NCI-H2196 (cell line): ENCODE measurements around the gene CNNM3.
"Not testable (repeated sequence)": the region's sequence is repeated elsewhere in the genome, so short reads cannot be mapped to it uniquely, and the experiment has no call there.

Source experiments
- DNase-seq: peaks from one replicate; lab custom pipeline; 2025; ENCODE audit not compliant: unreplicated experiment; lab: John Stamatoyannopoulos, UW

CNNM3 gene

GRCh38 chr2:96798733-96799622, 17.1 kb upstream of the CNNM3 start:
- DNase-seq = no peak

- no peak for DNase-seq
These were observed 16.5 kb upstream of the CNNM3 start for GRCh38 chr2:96799623-96799935.

GRCh38 chr2:96800061-96801004, 15.7 kb upstream of the CNNM3 start:
- no peak for DNase-seq

- DNase-seq = peak; percentile 74
These were observed 14.9 kb upstream of the CNNM3 start for GRCh38 chr2:96801005-96801785.

GRCh38 chr2:96801786-96802595, 14.1 kb upstream of the CNNM3 start:
- DNase-seq = no peak

GRCh38 chr2:96802721-96803120, 13.3 kb upstream of the CNNM3 start:
- DNase-seq = no peak

GRCh38 chr2:96804986-96805385, 11.1 kb upstream of the CNNM3 start:
- DNase-seq = no peak

- not testable (repeated sequence) for DNase-seq
These were observed 10.1 kb upstream of the CNNM3 start for GRCh38 chr2:96805946-96806345.

GRCh38 chr2:96806468-96807126, 9.5 kb upstream of the CNNM3 start:
- no peak for DNase-seq

GRCh38 chr2:96807127-96807471, 9.0 kb upstream of the CNNM3 start:
- DNase-seq = no peak

GRCh38 chr2:96808176-96808837, 7.8 kb upstream of the CNNM3 start:
- no peak for DNase-seq

GRCh38 chr2:96809216-96809882, 6.7 kb upstream of the CNNM3 start:
- no peak for DNase-seq

- no peak for DNase-seq
These were observed 5.9 kb upstream of the CNNM3 start for GRCh38 chr2:96809951-96810782.

GRCh38 chr2:96810783-96811192, 5.3 kb upstream of the CNNM3 start:
- no peak for DNase-seq

GRCh38 chr2:96811917-96812316, 4.2 kb upstream of the CNNM3 start:
- no peak for DNase-seq

- no peak for DNase-seq
These were observed 2.4 kb upstream of the CNNM3 start for GRCh38 chr2:96813656-96814055.

- DNase-seq = no peak
These were observed 542 bp upstream of the CNNM3 start for GRCh38 chr2:96815326-96816126.
